Body of pancreas (tissue), 4 donors: ENCODE data around the gene CREB5. TPM values are rescaled to one million over a fixed set of nuclear protein-coding genes. Genes with fewer than 3 reads are reported as not detected.

Experiments used
- ATAC-seq: fragments of 150-250 bp; one replicate; pipeline ENCODE4 v1.9.1; 2016
- DNase-seq, 4 donors: peaks; one replicate each; pipeline ENCODE4 v3.0.0-alpha.2; 2019
- H3K27ac ChIP-seq, 4 donors: fragments of 200-600 bp; sonication (generic); 1 replicate in 3 of 4; 2 replicates in 1 of 4; pipeline versions ENCODE4 v1.5.1 to v1.6.1; 2016 to 2019; ENCODE audit warnings: mild to moderate bottlenecking in 1 of 4, mixed read lengths in 1 of 4, moderate library complexity in 1 of 4
- H3K27me3 ChIP-seq, 2 donors: fragments of 200-600 bp; sonication (generic); one replicate each; pipeline ENCODE4 v1.6.0; 2016; ENCODE audit warnings: mild to moderate bottlenecking in 1 of 2
- H3K36me3 ChIP-seq, 2 donors: fragments of 200-600 bp; sonication (generic); replicated peaks in 1 of 2; 2 replicates each; pipeline ENCODE4 v1.5.1; 2016; ENCODE audit warnings: low read depth in 2 of 2; ENCODE audit not compliant: insufficient read depth in 1 of 2
- H3K4me1 ChIP-seq: fragments of 200-600 bp; sonication (generic); one replicate; pipeline ENCODE4 v1.6.0; 2016
- H3K4me3 ChIP-seq, 2 donors: fragments of 200-600 bp; sonication (generic); 1 replicate in 1 of 2; 2 replicates in 1 of 2; pipeline ENCODE4 v1.5.1; 2016 to 2019
- H3K9me3 ChIP-seq, 3 donors: fragments of 200-600 bp; sonication (generic); 1 replicate in 2 of 3; 2 replicates in 1 of 3; pipeline ENCODE4 v1.5.1; 2016
- POLR2A ChIP-seq, 3 donors: fragments of 450-650 bp; IDR thresholded peaks; one replicate each; pipeline ENCODE4 v1.6.1; 2016; ENCODE audit warnings: antibody characterized with exemption in 3 of 3, mild to moderate bottlenecking in 2 of 3
- WGBS, 2 donors: methylation state at CpG; one replicate each; pipeline ENCODE4 v1.1.5; 2017; 5-methylcytosine and 5-hydroxymethylcytosine counted together
- intact Hi-C: fragments of 100-400 bp; cut with DNase I; formaldehyde crosslinking; loops from one replicate; pipeline ENCODE4 v1.15.1; 2023
- total RNA-seq, 2 donors: library from RNA; depleted of rRNA; stranded (reverse); fragments of >200 nt; gene quantifications; one replicate each; pipeline ENCODE4 v1.1.0, GENCODE V29; 2016
- TF ChIP-seq, protein P1 (sequence below), 7 experiments: fragments of 450-650 bp in 4 of 7; fragments of 200-600 bp in 3 of 7; sonication (generic) in 3 of 7; IDR thresholded peaks; one replicate each; pipeline ENCODE4 v1.5.1; 2016 to 2019; ENCODE audit warnings: antibody characterized with exemption in 7 of 7

The CREB5 gene
- total RNA-seq, 2 donors from 2014 or later, result 10.4 to 25.7 TPM

DNA sequence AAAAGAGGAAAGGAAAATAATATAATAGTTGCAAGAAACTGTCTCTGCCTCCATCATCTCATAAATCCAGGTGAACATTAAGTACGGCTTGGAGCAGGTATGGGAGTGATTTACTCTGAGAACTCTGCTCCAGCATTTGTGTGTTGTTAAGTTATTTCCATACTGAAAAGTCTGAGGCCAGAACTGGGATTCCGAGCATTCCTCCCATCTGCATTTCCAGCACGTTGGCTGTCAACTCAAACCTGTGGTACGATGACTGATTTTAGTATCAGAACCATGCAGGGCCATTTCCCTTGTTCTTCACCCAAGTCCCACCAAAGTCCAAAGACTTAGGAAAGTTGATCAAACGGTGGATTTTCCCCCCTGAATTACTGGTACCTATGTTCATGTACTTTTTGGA, 104.9 kb downstream of the CREB5 start:
- 67 to 70% methylated on average over 5 of the region's 5 CpGs for WGBS, 2 donors
- Histone ChIP-seq H3K4me1 (no peaks in the 10 kb centered on the region), H3K36me3 (no peaks in the 10 kb centered on the region), H3K4me3 (no peak overlapping the region), H3K27me3 (no peaks in the 10 kb centered on the region), H3K27ac (no peak overlapping the region), H3K9me3 (no peaks in the 10 kb centered on the region)
- TF ChIP-seq, protein P1, sequence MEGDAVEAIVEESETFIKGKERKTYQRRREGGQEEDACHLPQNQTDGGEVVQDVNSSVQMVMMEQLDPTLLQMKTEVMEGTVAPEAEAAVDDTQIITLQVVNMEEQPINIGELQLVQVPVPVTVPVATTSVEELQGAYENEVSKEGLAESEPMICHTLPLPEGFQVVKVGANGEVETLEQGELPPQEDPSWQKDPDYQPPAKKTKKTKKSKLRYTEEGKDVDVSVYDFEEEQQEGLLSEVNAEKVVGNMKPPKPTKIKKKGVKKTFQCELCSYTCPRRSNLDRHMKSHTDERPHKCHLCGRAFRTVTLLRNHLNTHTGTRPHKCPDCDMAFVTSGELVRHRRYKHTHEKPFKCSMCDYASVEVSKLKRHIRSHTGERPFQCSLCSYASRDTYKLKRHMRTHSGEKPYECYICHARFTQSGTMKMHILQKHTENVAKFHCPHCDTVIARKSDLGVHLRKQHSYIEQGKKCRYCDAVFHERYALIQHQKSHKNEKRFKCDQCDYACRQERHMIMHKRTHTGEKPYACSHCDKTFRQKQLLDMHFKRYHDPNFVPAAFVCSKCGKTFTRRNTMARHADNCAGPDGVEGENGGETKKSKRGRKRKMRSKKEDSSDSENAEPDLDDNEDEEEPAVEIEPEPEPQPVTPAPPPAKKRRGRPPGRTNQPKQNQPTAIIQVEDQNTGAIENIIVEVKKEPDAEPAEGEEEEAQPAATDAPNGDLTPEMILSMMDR (IDR thresholded peaks at IDR 0.05), result no peak
- TF ChIP-seq POLR2A (IDR thresholded peaks at IDR 0.05), result no peak
- ATAC-seq, result no peak
- intact Hi-C loops, result no loop called here
- DNase-seq, result no peak

DNA sequence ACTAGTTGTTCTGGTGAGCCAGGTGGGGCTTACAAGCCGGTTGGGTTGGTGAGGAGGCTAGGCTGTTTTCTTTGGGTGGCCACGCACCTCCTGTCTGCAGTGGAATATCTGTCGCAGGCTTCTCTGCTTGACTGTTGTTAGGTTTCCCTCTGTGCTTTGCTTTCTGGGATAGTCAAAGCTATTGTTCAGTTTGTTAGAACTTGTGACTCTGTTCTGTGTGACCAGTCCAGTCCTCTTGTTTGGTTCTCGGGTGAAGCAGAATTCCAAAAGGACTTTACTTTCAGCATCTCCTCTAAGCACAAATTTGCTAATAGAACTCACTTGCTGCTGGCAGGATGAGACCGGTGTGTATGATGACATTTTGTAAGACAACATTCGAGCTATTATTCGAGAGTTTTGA, 105.3 kb downstream of the CREB5 start:
- Histone ChIP-seq H3K9me3 (no peaks in the 10 kb centered on the region), H3K27me3 (no peaks in the 10 kb centered on the region), H3K27ac (no peak overlapping the region), H3K4me1 (no peaks in the 10 kb centered on the region), H3K4me3 (no peak overlapping the region), H3K36me3 (no peaks in the 10 kb centered on the region)
- no peak for ATAC-seq
- DNase-seq, result no peak
- intact Hi-C loops, result no loop called here
- TF ChIP-seq, protein P1 (IDR thresholded peaks at IDR 0.05), result no peak
- 76 to 88% methylated on average over 7 of the region's 7 CpGs for WGBS, 2 donors

DNA sequence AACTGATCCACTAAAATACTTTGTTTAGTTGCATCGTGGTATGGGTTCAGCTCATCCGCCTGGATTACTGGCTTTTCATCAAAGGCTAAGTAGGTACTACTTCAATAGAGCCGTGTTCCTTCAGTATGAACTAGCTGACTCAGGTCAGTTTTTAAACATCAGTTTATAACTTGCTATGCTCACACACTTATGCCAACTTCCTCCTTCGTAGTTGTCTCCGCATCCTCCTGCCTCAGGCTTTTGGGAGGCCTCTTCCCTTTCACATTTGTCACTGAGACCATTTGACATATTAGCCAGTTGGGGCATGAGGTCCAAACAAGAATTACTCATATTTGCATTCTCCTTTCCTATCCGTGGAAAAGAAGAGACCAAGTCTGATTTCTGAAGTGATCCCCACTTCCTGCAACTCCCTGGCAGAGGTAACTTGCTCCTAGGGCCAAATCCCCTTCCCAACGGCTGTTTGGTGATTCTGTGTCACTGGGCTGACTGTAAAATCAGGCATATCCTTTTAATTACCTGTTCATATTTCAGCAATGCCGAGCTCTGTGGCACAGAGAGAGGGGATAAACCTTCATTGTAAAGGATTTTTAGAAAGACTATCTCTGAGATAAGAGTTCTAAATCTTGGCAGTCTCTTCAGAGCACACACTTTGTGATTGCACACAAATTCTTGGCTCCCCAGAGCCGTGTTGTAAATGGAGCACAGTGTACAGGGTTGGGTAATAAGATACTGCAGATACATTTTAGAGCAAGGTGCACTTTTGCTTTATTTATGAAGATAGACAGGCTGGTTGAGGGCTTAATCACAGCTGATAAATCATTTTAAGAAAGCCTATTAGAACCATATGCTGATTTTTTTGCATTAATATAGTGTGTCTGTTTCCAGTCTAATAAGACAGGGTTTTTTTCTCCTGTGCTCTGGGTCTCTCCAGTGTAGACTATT, 108.0 kb downstream of the CREB5 start:
- Histone ChIP-seq H3K4me3 (no peak overlapping the region), H3K4me1 (no peaks in the 10 kb centered on the region), H3K27ac (no peak overlapping the region), H3K27me3 (no peaks in the 10 kb centered on the region), H3K9me3 (no peaks in the 10 kb centered on the region), H3K36me3 (no peaks in the 10 kb centered on the region)
- intact Hi-C loops, result no loop called here
- no peak for TF ChIP-seq POLR2A (IDR thresholded peaks at IDR 0.05)
- TF ChIP-seq, protein P1 (IDR thresholded peaks at IDR 0.05), result no peak
- DNase-seq (no peak), ATAC-seq (no peak)
- WGBS, 2 donors, result 43 to 47% methylated on average over 9 of the region's 9 CpGs

DNA sequence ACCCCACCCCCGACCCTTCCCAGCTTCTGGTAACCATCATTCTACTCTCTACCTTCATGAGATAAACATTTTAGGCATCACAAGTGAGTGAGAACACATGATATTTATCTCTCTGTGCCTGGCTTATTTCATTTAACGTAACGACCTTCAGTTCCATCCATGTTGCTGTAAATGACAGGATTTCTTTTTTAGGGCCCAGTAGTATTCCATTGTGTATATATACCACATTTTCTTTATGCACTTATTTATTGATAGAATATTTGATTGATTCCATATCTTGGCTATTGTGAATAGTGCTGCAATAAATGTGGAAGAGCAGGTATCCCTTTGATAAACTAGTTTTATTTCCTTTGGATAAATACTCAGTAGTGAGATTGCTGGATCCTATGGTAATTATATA, 112.7 kb downstream of the CREB5 start:
- H3K9me3 ChIP-seq, result no peaks in the 10 kb centered on the region
- H3K27me3 ChIP-seq, result no peaks in the 10 kb centered on the region
- intact Hi-C loops, result no loop called here
- TF ChIP-seq POLR2A (IDR thresholded peaks at IDR 0.05), result no peak
- TF ChIP-seq, protein P1 (IDR thresholded peaks at IDR 0.05), result no peak
- no peaks in the 10 kb centered on the region for H3K36me3 ChIP-seq
- H3K4me3 ChIP-seq, result no peak overlapping the region
- WGBS, 2 donors, result 57 to 65% methylated on average over 2 to 3 of the region's 3 CpGs
- no peak for DNase-seq
- no peak for ATAC-seq
- no peak overlapping the region for H3K27ac ChIP-seq
- H3K4me1 ChIP-seq, result no peaks in the 10 kb centered on the region

DNA sequence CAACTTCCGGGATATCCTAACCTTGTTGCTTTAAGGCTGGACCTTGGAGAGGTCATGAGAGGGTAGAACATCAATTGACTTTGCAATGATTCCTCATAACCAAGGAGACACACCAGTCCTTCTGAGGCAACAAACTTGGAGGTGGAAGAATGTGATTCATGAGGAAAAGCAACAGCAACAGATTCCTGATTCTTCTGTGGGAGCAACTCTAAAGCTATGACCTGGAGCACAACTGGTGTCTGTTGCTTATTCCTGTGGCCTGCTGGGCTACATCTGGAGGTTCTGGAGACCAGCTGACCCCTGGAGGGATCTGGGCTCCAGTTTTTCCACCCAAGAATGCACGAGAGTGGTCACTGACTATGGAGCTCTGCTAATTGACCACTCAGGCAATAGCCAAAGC, 116.6 kb downstream of the CREB5 start:
- Histone ChIP-seq H3K36me3 (no peaks in the 10 kb centered on the region), H3K4me3 (no peak overlapping the region), H3K4me1 (peaks cover 6% of the 10 kb centered on the region), H3K9me3 (no peaks in the 10 kb centered on the region), H3K27me3 (no peaks in the 10 kb centered on the region), H3K27ac (no peak overlapping the region)
- ATAC-seq, result no peak
- peak in 1 of 4 donors; percentile 4 for DNase-seq
- intact Hi-C loops, result no loop called here
- 75 to 77% methylated on average over 1 to 2 of the region's 2 CpGs for WGBS, 2 donors
- TF ChIP-seq, protein P1 (IDR thresholded peaks at IDR 0.05), result no peak
- no peak for TF ChIP-seq POLR2A (IDR thresholded peaks at IDR 0.05)
